ENCODE data around the gene ADAMTS17.

Gene ADAMTS17

DNA sequence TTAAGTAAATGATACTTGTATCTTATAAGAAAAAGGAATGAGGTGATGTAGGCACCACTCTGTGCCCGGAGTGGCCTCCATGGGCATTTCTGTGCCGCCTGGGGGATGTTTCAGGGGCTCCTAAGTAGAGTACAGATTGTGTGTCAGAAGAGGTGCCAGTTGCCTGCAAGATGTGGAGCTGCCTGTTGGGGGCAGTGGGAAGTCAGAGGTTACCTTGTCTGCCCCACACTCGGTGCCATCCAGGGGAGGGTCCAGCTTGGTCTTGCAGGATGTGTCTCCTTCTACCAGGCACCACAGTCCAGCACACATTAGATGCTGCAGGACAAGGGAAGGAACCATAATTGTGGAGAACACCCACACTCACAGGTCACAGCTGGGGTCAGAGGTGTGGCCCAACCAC, 208.8 kb downstream of the ADAMTS17 start:
- H4K20me1 ChIP-seq (ENCODE audit: insufficient read depth, low read length): no peaks in the 10 kb centered on the region
- H3K4me3 ChIP-seq (ENCODE audit: low read length): no peak overlapping the region
- no peaks in the 10 kb centered on the region for H3K9me3 ChIP-seq (ENCODE audit: insufficient read depth, low read length)
- TF ChIP-seq EZH2phosphoT487 (IDR thresholded peaks at IDR 0.05; ENCODE audit: low read depth) (no peak), CTCF (IDR thresholded peaks at IDR 0.05; ENCODE audit: low read depth, low read length) (no peak)
- no peaks in the 10 kb centered on the region for H3K27me3 ChIP-seq (ENCODE audit: low read depth, low read length)
- no peak overlapping the region for H3K27ac ChIP-seq (ENCODE audit: low read length)
- H3K79me2 ChIP-seq (ENCODE audit: low read length): no peaks in the 10 kb centered on the region
- H3K9ac ChIP-seq (ENCODE audit: low read length): no peak overlapping the region
- no peaks in the 10 kb centered on the region for H3K4me1 ChIP-seq (ENCODE audit: low read length)
- H3K36me3 ChIP-seq (replicated peaks; ENCODE audit: low read depth, low read length): no peaks in the 10 kb centered on the region
- H3K4me2 ChIP-seq (ENCODE audit: low read length): no peak overlapping the region
- H2AFZ ChIP-seq (ENCODE audit: low read depth, low read length): no peak overlapping the region

- H3K27me3 ChIP-seq (ENCODE audit: low read depth, low read length): no peaks in the 10 kb centered on the region
- no peaks in the 10 kb centered on the region for H4K20me1 ChIP-seq (ENCODE audit: insufficient read depth, low read length)
- H3K79me2 ChIP-seq (ENCODE audit: low read length): no peaks in the 10 kb centered on the region
- no peaks in the 10 kb centered on the region for H3K4me1 ChIP-seq (ENCODE audit: low read length)
- H3K9ac ChIP-seq (ENCODE audit: low read length): no peak overlapping the region
- TF ChIP-seq EZH2phosphoT487 (IDR thresholded peaks at IDR 0.05; ENCODE audit: low read depth) (no peak), CTCF (IDR thresholded peaks at IDR 0.05; ENCODE audit: low read depth, low read length) (no peak)
- no peak overlapping the region for H3K4me2 ChIP-seq (ENCODE audit: low read length)
- no peak overlapping the region for H3K4me3 ChIP-seq (ENCODE audit: low read length)
- H3K36me3 ChIP-seq (replicated peaks; ENCODE audit: low read depth, low read length): no peaks in the 10 kb centered on the region
- no peak overlapping the region for H3K27ac ChIP-seq (ENCODE audit: low read length)
- no peaks in the 10 kb centered on the region for H3K9me3 ChIP-seq (ENCODE audit: insufficient read depth, low read length)
- no peak overlapping the region for H2AFZ ChIP-seq (ENCODE audit: low read depth, low read length)
Observed at GRCh38 chr15:100132309-100132708, 209.5 kb downstream of the ADAMTS17 start.

DNA sequence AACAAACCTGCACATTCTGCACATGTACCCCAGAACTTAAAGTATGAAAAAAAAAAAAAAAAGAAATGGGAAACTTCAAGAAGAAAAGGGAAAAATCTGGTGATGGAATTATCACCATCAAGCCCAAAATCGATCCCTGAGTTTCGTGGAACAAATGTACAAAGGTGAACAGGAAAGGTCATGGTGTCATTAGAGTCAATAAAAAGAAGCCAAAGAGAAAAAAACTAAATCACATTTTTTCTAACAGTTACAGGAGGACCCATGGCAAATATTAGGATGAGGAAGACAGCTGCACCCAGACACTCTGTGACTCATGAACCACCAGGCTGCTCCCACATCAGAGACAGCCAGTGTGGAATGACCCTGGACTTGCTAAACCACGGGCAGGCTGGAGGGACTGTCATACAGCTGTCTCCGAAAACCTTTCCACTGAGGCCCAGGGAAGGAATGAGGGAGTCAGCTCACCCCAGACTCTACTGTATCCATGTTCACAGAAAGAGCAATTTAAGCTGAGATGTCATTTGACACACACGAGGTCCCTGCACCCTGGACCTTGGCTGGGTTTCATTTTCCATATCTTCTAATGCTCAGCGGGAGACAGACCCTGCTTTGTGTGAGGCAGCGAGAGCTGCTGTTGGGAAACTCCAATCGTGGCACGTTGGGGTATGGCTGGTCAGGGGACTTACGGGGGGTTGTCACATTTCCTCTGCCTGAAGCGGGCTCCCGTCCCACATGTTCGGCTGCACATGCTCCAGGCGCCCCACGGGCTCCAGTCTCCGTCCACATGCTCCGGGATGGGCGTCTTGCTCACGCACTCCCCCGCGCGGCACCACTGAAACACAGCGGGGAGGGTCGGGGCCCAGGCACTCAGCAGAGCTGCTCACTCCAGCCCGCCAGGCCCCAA, 210.2 kb downstream of the ADAMTS17 start:
- no peak overlapping the region for H3K4me2 ChIP-seq (ENCODE audit: low read length)
- no peaks in the 10 kb centered on the region for H3K9me3 ChIP-seq (ENCODE audit: insufficient read depth, low read length)
- no peaks in the 10 kb centered on the region for H3K36me3 ChIP-seq (replicated peaks; ENCODE audit: low read depth, low read length)
- H3K27me3 ChIP-seq (ENCODE audit: low read depth, low read length): no peaks in the 10 kb centered on the region
- H3K4me1 ChIP-seq (ENCODE audit: low read length): no peaks in the 10 kb centered on the region
- no peak overlapping the region for H2AFZ ChIP-seq (ENCODE audit: low read depth, low read length)
- H3K27ac ChIP-seq (ENCODE audit: low read length): no peak overlapping the region
- H3K79me2 ChIP-seq (ENCODE audit: low read length): no peaks in the 10 kb centered on the region
- no peak for TF ChIP-seq EZH2phosphoT487 (IDR thresholded peaks at IDR 0.05; ENCODE audit: low read depth)
- TF ChIP-seq CTCF (IDR thresholded peaks at IDR 0.05; ENCODE audit: low read depth, low read length): no peak
- H3K4me3 ChIP-seq (ENCODE audit: low read length): no peak overlapping the region
- H3K9ac ChIP-seq (ENCODE audit: low read length): no peak overlapping the region
- no peaks in the 10 kb centered on the region for H4K20me1 ChIP-seq (ENCODE audit: insufficient read depth, low read length)

DNA sequence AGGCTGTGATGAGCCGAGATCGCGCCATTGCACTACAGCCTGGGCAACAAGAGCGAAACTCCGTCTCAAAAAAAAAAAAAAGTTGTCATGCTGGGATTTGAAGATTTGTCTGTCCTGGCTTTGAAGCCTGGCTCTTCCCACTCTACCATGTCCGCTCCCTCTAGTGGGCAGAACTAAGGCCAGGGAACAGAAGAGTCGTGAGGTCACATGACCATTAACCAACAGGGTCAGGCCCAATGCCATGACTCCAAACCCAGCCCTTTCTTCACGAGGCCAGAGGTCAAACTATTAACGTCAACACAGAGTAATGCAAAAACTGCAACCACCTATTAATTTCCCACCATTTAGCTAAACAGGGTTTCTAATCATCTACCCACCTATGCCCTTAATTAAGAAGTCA, 212.1 kb downstream of the ADAMTS17 start:
- TF ChIP-seq CTCF (IDR thresholded peaks at IDR 0.05; ENCODE audit: low read depth, low read length): no peak
- no peak for TF ChIP-seq EZH2phosphoT487 (IDR thresholded peaks at IDR 0.05; ENCODE audit: low read depth)
- H2AFZ ChIP-seq (ENCODE audit: low read depth, low read length): no peak overlapping the region
- H3K4me1 ChIP-seq (ENCODE audit: low read length): no peaks in the 10 kb centered on the region
- H3K4me3 ChIP-seq (ENCODE audit: low read length): no peak overlapping the region
- H3K36me3 ChIP-seq (replicated peaks; ENCODE audit: low read depth, low read length): no peaks in the 10 kb centered on the region
- no peaks in the 10 kb centered on the region for H3K27me3 ChIP-seq (ENCODE audit: low read depth, low read length)
- no peaks in the 10 kb centered on the region for H4K20me1 ChIP-seq (ENCODE audit: insufficient read depth, low read length)
- H3K9me3 ChIP-seq (ENCODE audit: insufficient read depth, low read length): no peaks in the 10 kb centered on the region
- H3K79me2 ChIP-seq (ENCODE audit: low read length): no peaks in the 10 kb centered on the region
- H3K4me2 ChIP-seq (ENCODE audit: low read length): no peak overlapping the region
- no peak overlapping the region for H3K27ac ChIP-seq (ENCODE audit: low read length)
- H3K9ac ChIP-seq (ENCODE audit: low read length): no peak overlapping the region

Measured in OCI-LY3 (cell line).